Chondrocyte (in vitro differentiated cells): ENCODE results near the gene TULP4. TPM values are rescaled to one million over a fixed set of nuclear protein-coding genes. Genes with fewer than 3 reads are reported as not detected.
A peak's percentile ranks its signal among the peaks of the same experiment; 100 is the strongest.

Experiments
- DNase-seq: peaks from one replicate; pipeline ENCODE4 v3.0.0; 2021; ENCODE audit warnings: mixed read lengths, low spot score
- H3K27ac Mint-ChIP-seq: one replicate; pipeline ENCODE4 v1.8.0; 2021; ENCODE audit warnings: mild to moderate bottlenecking, moderate library complexity, mixed read lengths; ENCODE audit not compliant: unreplicated experiment
- H3K27me3 Mint-ChIP-seq: 2 replicates; pipeline ENCODE4 v1.8.0; 2021; ENCODE audit warnings: low read depth, mixed read lengths
- H3K36me3 Mint-ChIP-seq: 2 replicates; pipeline ENCODE4 v1.8.0; 2021; ENCODE audit warnings: low read depth, mixed read lengths
- H3K4me1 Mint-ChIP-seq: 2 replicates; pipeline ENCODE4 v1.8.0; 2021; ENCODE audit warnings: low read depth, mild to moderate bottlenecking, mixed read lengths
- H3K4me3 Mint-ChIP-seq: one replicate; pipeline ENCODE4 v1.8.0; 2021; ENCODE audit warnings: mild to moderate bottlenecking, moderate library complexity, mixed read lengths; ENCODE audit not compliant: unreplicated experiment
- H3K9me3 Mint-ChIP-seq: 2 replicates; pipeline ENCODE4 v1.8.0; 2021; ENCODE audit warnings: low read depth, mixed read lengths
- total RNA-seq: library from RNA; stranded (reverse); gene quantifications from 3 replicates; pipeline ENCODE4 v1.2.1, GENCODE V29; 2021
- TF ChIP-seq, protein P1 (sequence below): fragments of 200-600 bp; sonication (generic); IDR thresholded peaks from 2 replicates; pipeline ENCODE4 v1.5.0; 2021; ENCODE audit warnings: antibody characterized with exemption, mild to moderate bottlenecking, moderate library complexity

The TULP4 gene
- total RNA-seq, 1 donor from 2014 or later = 97.7 TPM

DNA sequence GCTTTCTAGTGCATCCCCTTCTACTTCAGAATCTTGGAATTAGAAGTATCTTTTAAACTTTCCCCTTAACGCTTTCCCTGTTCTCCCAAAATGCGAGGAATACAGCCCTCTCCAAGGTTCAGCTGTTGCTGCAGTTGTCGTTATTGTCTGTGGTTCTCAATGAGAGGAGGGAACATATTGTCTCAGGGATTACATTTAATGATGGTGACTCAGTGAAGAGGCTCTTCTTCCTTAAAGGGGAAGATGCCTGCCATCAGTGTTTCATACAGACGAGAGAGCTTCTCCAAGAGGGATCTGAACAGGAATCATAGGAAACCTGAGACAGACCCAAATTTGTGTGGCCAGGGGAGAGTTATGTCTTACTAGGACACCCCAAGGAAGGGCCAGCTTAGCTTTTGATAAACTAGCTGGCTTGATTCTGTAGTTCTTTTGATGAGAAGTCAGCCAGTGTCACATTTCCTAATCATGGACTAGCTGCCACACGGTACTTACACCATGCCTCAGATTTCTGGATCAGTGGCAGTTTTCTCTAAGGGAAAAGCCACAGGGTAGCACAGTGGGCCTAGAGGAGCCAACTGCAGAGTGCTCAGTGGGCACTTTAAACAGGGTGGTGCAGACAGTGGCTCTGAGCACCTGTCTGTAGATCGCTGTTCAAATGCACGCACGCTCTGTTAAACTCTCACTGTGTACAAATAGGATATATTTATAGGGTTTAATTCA, 187.9 kb downstream of the TULP4 start:
- peaks cover 31% of the 10 kb centered on the region for H3K36me3 Mint-ChIP-seq
- no peak for DNase-seq
- TF ChIP-seq, protein P1, sequence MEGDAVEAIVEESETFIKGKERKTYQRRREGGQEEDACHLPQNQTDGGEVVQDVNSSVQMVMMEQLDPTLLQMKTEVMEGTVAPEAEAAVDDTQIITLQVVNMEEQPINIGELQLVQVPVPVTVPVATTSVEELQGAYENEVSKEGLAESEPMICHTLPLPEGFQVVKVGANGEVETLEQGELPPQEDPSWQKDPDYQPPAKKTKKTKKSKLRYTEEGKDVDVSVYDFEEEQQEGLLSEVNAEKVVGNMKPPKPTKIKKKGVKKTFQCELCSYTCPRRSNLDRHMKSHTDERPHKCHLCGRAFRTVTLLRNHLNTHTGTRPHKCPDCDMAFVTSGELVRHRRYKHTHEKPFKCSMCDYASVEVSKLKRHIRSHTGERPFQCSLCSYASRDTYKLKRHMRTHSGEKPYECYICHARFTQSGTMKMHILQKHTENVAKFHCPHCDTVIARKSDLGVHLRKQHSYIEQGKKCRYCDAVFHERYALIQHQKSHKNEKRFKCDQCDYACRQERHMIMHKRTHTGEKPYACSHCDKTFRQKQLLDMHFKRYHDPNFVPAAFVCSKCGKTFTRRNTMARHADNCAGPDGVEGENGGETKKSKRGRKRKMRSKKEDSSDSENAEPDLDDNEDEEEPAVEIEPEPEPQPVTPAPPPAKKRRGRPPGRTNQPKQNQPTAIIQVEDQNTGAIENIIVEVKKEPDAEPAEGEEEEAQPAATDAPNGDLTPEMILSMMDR = no peak
- H3K27me3 Mint-ChIP-seq = no peaks in the 10 kb centered on the region
- H3K27ac Mint-ChIP-seq = peak overlapping the region; percentile 36
- peaks cover 4% of the 10 kb centered on the region for H3K4me1 Mint-ChIP-seq
- H3K9me3 Mint-ChIP-seq = no peaks in the 10 kb centered on the region
- no peak overlapping the region for H3K4me3 Mint-ChIP-seq

DNA sequence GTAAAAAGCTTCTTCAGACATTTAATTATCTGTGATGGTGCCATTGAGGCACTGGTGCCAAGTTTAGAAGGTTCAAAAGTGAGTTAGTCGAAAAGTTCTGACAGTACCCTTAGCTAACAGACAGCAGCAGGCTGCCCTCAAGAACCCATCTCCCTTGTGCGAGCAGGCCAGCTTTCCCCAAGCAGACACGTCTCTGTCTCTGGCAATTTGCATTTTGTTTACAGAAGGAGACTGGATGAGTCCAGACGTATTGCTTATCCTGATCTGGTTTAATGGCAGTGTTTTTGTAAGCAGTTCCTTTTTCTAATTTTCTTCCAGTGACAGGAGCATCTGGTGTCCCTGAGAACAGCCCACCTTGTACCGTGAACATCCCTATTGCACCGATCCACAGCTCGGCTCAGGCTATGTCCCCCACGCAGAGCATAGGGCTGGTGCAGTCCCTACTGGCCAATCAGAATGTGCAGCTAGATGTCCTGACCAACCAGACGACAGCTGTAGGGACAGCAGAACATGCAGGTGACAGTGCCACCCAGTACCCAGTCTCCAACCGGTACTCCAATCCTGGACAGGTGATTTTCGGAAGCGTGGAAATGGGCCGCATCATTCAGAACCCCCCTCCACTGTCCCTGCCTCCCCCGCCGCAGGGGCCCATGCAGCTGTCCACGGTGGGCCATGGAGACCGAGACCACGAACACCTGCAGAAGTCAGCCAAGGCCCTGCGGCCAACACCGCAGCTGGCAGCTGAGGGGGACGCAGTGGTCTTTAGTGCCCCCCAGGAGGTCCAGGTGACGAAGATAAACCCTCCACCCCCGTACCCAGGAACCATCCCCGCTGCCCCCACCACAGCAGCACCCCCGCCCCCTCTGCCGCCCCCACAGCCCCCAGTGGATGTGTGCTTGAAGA, 189.3 kb downstream of the TULP4 start:
- H3K9me3 Mint-ChIP-seq = no peaks in the 10 kb centered on the region
- TF ChIP-seq, protein P1 = no peak

DNA sequence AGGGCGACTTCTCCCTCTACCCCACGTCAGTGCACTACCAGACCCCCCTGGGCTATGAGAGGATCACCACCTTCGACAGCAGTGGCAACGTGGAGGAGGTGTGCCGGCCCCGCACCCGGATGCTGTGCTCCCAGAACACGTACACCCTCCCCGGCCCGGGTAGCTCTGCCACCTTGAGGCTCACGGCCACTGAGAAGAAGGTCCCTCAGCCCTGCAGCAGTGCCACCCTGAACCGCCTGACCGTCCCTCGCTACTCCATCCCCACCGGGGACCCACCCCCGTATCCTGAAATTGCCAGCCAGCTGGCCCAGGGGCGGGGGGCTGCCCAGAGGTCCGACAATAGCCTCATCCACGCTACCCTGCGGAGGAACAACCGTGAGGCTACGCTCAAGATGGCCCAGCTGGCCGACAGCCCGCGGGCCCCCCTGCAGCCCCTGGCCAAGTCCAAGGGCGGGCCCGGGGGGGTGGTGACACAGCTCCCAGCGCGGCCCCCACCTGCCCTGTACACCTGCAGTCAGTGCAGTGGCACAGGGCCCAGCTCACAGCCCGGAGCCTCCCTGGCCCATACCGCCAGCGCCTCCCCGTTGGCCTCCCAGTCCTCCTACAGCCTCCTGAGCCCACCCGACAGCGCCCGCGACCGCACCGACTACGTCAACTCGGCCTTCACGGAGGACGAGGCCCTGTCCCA, 190.1 kb downstream of the TULP4 start:
- H3K27me3 Mint-ChIP-seq = no peaks in the 10 kb centered on the region
- H3K9me3 Mint-ChIP-seq = no peaks in the 10 kb centered on the region
- H3K4me1 Mint-ChIP-seq = peaks cover 4% of the 10 kb centered on the region
- no peak overlapping the region for H3K4me3 Mint-ChIP-seq
- peaks cover 41% of the 10 kb centered on the region for H3K36me3 Mint-ChIP-seq
- H3K27ac Mint-ChIP-seq = no peak overlapping the region
- TF ChIP-seq, protein P1 = no peak
- DNase-seq = no peak

More for the DNA sequence above, 189.3 kb downstream of the TULP4 start:
- no peak overlapping the region for H3K4me3 Mint-ChIP-seq
- H3K36me3 Mint-ChIP-seq = peaks cover 35% of the 10 kb centered on the region
- H3K27ac Mint-ChIP-seq = no peak overlapping the region
- no peaks in the 10 kb centered on the region for H3K27me3 Mint-ChIP-seq
- no peak for DNase-seq
- H3K4me1 Mint-ChIP-seq = peaks cover 4% of the 10 kb centered on the region

DNA sequence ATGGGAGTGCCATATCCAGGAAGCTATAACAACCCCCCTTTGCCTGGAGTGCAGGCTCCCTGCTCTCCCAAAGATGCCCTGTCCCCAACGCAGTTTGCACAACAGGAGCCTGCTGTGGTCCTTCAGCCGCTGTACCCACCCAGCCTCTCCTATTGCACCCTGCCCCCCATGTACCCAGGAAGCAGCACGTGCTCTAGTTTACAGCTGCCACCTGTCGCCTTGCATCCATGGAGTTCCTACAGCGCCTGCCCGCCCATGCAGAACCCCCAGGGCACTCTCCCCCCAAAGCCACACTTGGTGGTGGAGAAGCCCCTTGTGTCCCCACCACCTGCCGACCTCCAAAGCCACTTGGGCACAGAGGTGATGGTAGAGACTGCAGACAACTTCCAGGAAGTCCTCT, 191.0 kb downstream of the TULP4 start:
- Mint-ChIP-seq H3K4me1 (peaks cover 4% of the 10 kb centered on the region), H3K4me3 (no peak overlapping the region), H3K9me3 (no peaks in the 10 kb centered on the region), H3K36me3 (peaks cover 44% of the 10 kb centered on the region), H3K27me3 (no peaks in the 10 kb centered on the region), H3K27ac (peak overlapping the region; percentile 29)
- DNase-seq = no peak
- TF ChIP-seq, protein P1 = no peak

DNA sequence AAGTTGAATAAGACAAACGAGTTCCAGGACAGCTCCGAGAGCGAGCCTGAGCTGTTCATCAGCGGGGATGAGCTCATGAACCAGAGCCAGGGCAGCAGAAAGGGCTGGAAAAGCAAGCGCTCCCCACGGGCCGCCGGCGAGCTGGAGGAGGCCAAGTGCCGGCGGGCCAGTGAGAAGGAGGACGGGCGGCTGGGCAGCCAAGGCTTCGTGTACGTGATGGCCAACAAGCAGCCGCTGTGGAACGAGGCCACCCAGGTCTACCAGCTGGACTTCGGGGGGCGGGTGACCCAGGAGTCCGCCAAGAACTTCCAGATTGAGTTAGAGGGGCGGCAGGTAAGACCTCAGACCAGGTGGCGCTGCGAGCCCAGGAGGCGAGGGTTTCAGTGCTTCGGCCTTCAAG, 191.6 kb downstream of the TULP4 start:
- Mint-ChIP-seq H3K4me3 (no peak overlapping the region), H3K4me1 (peaks cover 4% of the 10 kb centered on the region), H3K27me3 (no peaks in the 10 kb centered on the region), H3K27ac (no peak overlapping the region), H3K9me3 (no peaks in the 10 kb centered on the region), H3K36me3 (peaks cover 41% of the 10 kb centered on the region)
- DNase-seq = no peak
- TF ChIP-seq, protein P1 = no peak
